Measurements from ENCODE around the gene OR8J3. TPM values are rescaled to one million over a fixed set of nuclear protein-coding genes. Genes with fewer than 3 reads are reported as not detected.

The OR8J3 gene
- total and polyA plus RNA-seq, 9 of the 15 experiments (the other 6 are each of a cell fraction or from before 2014, with no cell fraction given), result not detected

- TF ChIP-seq CTCFL (IDR thresholded peaks at IDR 0.05; ENCODE audit: borderline replicate concordance, insufficient read depth, low read depth, low read length, poor library complexity, severe bottlenecking), result no peak
- no peak for TF ChIP-seq BCLAF1 (IDR thresholded peaks at IDR 0.05; ENCODE audit: borderline replicate concordance in 1 of 2, control insufficient read depth in 1 of 2, low read depth in 2 of 2, low read length in 1 of 2)
Measured at GRCh38 chr11:56093008-56093407, 47.0 kb downstream of the OR8J3 start, which contains the start of gene OR8I2 (continued).

DNA sequence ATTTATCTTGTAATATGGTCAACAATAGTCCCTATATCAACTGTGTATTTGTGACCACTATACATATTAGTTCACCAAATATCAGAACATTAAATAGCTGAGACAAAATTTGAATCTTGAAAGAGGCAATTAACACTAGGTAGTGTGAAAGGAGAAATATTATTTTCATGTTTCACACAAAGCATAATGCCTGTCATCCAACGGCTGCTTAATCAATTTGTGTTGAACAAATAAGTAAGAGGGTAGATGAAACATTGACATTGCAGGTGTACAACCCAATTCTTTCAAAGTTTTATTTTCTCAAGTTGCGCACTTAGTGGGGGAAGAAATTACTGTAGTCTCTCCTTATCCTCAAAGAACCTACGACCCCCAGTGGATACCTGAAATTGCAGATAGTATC lies 50.3 kb downstream of the OR8J3 start:
- ChIA-PET POLR2A (no interaction called here), CTCF (ENCODE audit: low intra/inter-chr PET ratio) (interaction anchor here (0.6 kb wide), 1 partner anchor 598 kb away, joined by 3 read pairs; no protein-coding TSS in a partner anchor)
- Histone ChIP-seq H3K79me2 (ENCODE audit: control insufficient read depth, insufficient read depth, low read length) (no peaks in the 10 kb centered on the region), H3K27me3 (ENCODE audit: control insufficient read depth in 2 of 2, insufficient read depth in 2 of 2, low read length in 2 of 2) (no peaks in the 10 kb centered on the region), H3K4me2 (ENCODE audit: insufficient read depth, low read length) (no peak overlapping the region), H3K36me3 (ENCODE audit: control insufficient read depth, insufficient read depth, low read length) (no peaks in the 10 kb centered on the region), H3K4me1 (replicated peaks in 1 of 2; ENCODE audit: control insufficient read depth in 2 of 2, insufficient read depth in 2 of 2, low read length in 2 of 2) (no peaks in the 10 kb centered on the region), H2AFZ (ENCODE audit: low read depth, low read length) (no peak overlapping the region), H3K4me3 (no peak overlapping the region), H4K20me1 (replicated peaks; ENCODE audit: control insufficient read depth, insufficient read depth, low read length) (no peaks in the 10 kb centered on the region), H3K9ac (ENCODE audit: insufficient read depth in 1 of 2, low read depth in 2 of 2, low read length in 2 of 2) (no peak overlapping the region), H3K27ac (ENCODE audit: extremely low read depth, low read depth, low read length) (no peak overlapping the region), H3K9me1 (ENCODE audit: control insufficient read depth, insufficient read depth, low read length) (no peaks in the 10 kb centered on the region), H3K9me3 (replicated peaks; ENCODE audit: control insufficient read depth, insufficient read depth, low read depth, low read length) (no peaks in the 10 kb centered on the region)
- FAIRE-seq (no peak), DNase-seq (ENCODE audit: extremely low read depth in 1 of 4, low spot score in 3 of 4) (no peak), ATAC-seq (no peak)
- TF ChIP-seq ZNF253 (CRISPR knock-in tag; conservative IDR thresholded peaks at IDR 0.05) (no peak), RAD21 (CRISPR knock-in tag; conservative IDR thresholded peaks at IDR 0.05 in 1 of 2, IDR thresholded peaks at IDR 0.05 in 1 of 2) (peak in 1 of 2 experiments; percentile 12; a peak in 1 of 4 replicates)
- 0% methylated on average over 3 of the region's 3 CpGs for WGBS (ENCODE audit: insufficient coverage, low coverage, missing lambda C conversion rate)
- in situ Hi-C loops (cut with MboI), result no loop called here
- BruUV-seq (replicated peaks), result no TSS peak
- intact Hi-C loops (cut with micrococcal nuclease), result no loop called here

Small RNAs within 50 kb of the gene (small RNA-seq; reads per million reads assigned to genes)
- not detected for gene OR8I4P

Other genes starting within 250 kb of the OR8J3 start
Only the 7 nearest of the 18 such genes appear.
- not detected in 2 replicates for gene OR8I2, start 46.9 kb downstream of the OR8J3 start, total RNA-seq (2014; rRNA removed)
- not detected in 2 replicates for gene OR8I2, start 46.9 kb downstream of the OR8J3 start, total RNA-seq (2014; rRNA removed; fragmentation: Illumina TruSeq; extraction: Trizol)
- not detected in 2 replicates for gene OR8I2, start 46.9 kb downstream of the OR8J3 start, total RNA-seq (2015; rRNA removed; fragmentation: Illumina TruSeq; extraction: Trizol)
- not detected in 2 replicates for gene OR8I2, start 46.9 kb downstream of the OR8J3 start, total RNA-seq (2021)
- gene OR8I2, start 46.9 kb downstream of the OR8J3 start, polyA plus RNA-seq (2011; rRNA removed), result not detected in 2 replicates
- gene OR8I2, start 46.9 kb downstream of the OR8J3 start, polyA plus RNA-seq (2014; fragmentation: Illumina TruSeq; extraction: Trizol), result not detected in 2 replicates
- not detected for gene OR8I2, start 46.9 kb downstream of the OR8J3 start, polyA plus RNA-seq (2014; fragmentation: Nextera tagmentation; extraction: Ambion mirVana)
- not detected in 2 replicates for gene OR8I2, start 46.9 kb downstream of the OR8J3 start, polyA plus RNA-seq (2014; rRNA removed)
- gene OR8H2, start 36.5 kb downstream of the OR8J3 start, total RNA-seq (2014; rRNA removed), result not detected in 2 replicates
- gene OR8H2, start 36.5 kb downstream of the OR8J3 start, total RNA-seq (2014; rRNA removed; fragmentation: Illumina TruSeq; extraction: Trizol), result not detected in 2 replicates
- not detected in 2 replicates for gene OR8H2, start 36.5 kb downstream of the OR8J3 start, total RNA-seq (2015; rRNA removed; fragmentation: Illumina TruSeq; extraction: Trizol)
- gene OR8H2, start 36.5 kb downstream of the OR8J3 start, total RNA-seq (2021), result not detected in 2 replicates
- gene OR8H2, start 36.5 kb downstream of the OR8J3 start, polyA plus RNA-seq (2011; rRNA removed), result not detected in 2 replicates
- not detected in 2 replicates for gene OR8H2, start 36.5 kb downstream of the OR8J3 start, polyA plus RNA-seq (2014; fragmentation: Illumina TruSeq; extraction: Trizol)
- gene OR8H2, start 36.5 kb downstream of the OR8J3 start, polyA plus RNA-seq (2014; fragmentation: Nextera tagmentation; extraction: Ambion mirVana), result not detected
- not detected in 2 replicates for gene OR8H2, start 36.5 kb downstream of the OR8J3 start, polyA plus RNA-seq (2014; rRNA removed)
- not detected in 2 replicates for gene OR8H3, start 17.8 kb downstream of the OR8J3 start, total RNA-seq (2014; rRNA removed)
- not detected in 2 replicates for gene OR8H3, start 17.8 kb downstream of the OR8J3 start, total RNA-seq (2014; rRNA removed; fragmentation: Illumina TruSeq; extraction: Trizol)
- gene OR8H3, start 17.8 kb downstream of the OR8J3 start, total RNA-seq (2015; rRNA removed; fragmentation: Illumina TruSeq; extraction: Trizol), result not detected in 2 replicates
- gene OR8H3, start 17.8 kb downstream of the OR8J3 start, total RNA-seq (2021), result not detected in 2 replicates
- gene OR8H3, start 17.8 kb downstream of the OR8J3 start, polyA plus RNA-seq (2011; rRNA removed), result not detected in 2 replicates
- gene OR8H3, start 17.8 kb downstream of the OR8J3 start, polyA plus RNA-seq (2014; fragmentation: Illumina TruSeq; extraction: Trizol), result not detected in 2 replicates
- not detected for gene OR8H3, start 17.8 kb downstream of the OR8J3 start, polyA plus RNA-seq (2014; fragmentation: Nextera tagmentation; extraction: Ambion mirVana)
- not detected in 2 replicates for gene OR8H3, start 17.8 kb downstream of the OR8J3 start, polyA plus RNA-seq (2014; rRNA removed)
- not detected in 2 replicates for gene OR8K5, start 20.1 kb upstream of the OR8J3 start, total RNA-seq (2014; rRNA removed)
- gene OR8K5, start 20.1 kb upstream of the OR8J3 start, total RNA-seq (2014; rRNA removed; fragmentation: Illumina TruSeq; extraction: Trizol), result not detected in 2 replicates
- not detected in 2 replicates for gene OR8K5, start 20.1 kb upstream of the OR8J3 start, total RNA-seq (2015; rRNA removed; fragmentation: Illumina TruSeq; extraction: Trizol)
- gene OR8K5, start 20.1 kb upstream of the OR8J3 start, total RNA-seq (2021), result not detected in 2 replicates
- gene OR8K5, start 20.1 kb upstream of the OR8J3 start, polyA plus RNA-seq (2011; rRNA removed), result not detected in 2 replicates
- gene OR8K5, start 20.1 kb upstream of the OR8J3 start, polyA plus RNA-seq (2014; fragmentation: Illumina TruSeq; extraction: Trizol), result not detected in 2 replicates
- not detected for gene OR8K5, start 20.1 kb upstream of the OR8J3 start, polyA plus RNA-seq (2014; fragmentation: Nextera tagmentation; extraction: Ambion mirVana)
- not detected in 2 replicates for gene OR8K5, start 20.1 kb upstream of the OR8J3 start, polyA plus RNA-seq (2014; rRNA removed)
- gene OR5J2, start 36.4 kb upstream of the OR8J3 start, total RNA-seq (2014; rRNA removed), result not detected in 2 replicates
- not detected in 2 replicates for gene OR5J2, start 36.4 kb upstream of the OR8J3 start, total RNA-seq (2014; rRNA removed; fragmentation: Illumina TruSeq; extraction: Trizol)
- not detected in 2 replicates for gene OR5J2, start 36.4 kb upstream of the OR8J3 start, total RNA-seq (2015; rRNA removed; fragmentation: Illumina TruSeq; extraction: Trizol)
- gene OR5J2, start 36.4 kb upstream of the OR8J3 start, total RNA-seq (2021), result not detected in 2 replicates
- not detected in 2 replicates for gene OR5J2, start 36.4 kb upstream of the OR8J3 start, polyA plus RNA-seq (2011; rRNA removed)
- not detected in 2 replicates for gene OR5J2, start 36.4 kb upstream of the OR8J3 start, polyA plus RNA-seq (2014; fragmentation: Illumina TruSeq; extraction: Trizol)
- gene OR5J2, start 36.4 kb upstream of the OR8J3 start, polyA plus RNA-seq (2014; fragmentation: Nextera tagmentation; extraction: Ambion mirVana), result not detected
- gene OR5J2, start 36.4 kb upstream of the OR8J3 start, polyA plus RNA-seq (2014; rRNA removed), result not detected in 2 replicates
- gene OR5T2, start 94.1 kb upstream of the OR8J3 start, total RNA-seq (2014; rRNA removed), result not detected in 2 replicates
- gene OR5T2, start 94.1 kb upstream of the OR8J3 start, total RNA-seq (2014; rRNA removed; fragmentation: Illumina TruSeq; extraction: Trizol), result not detected in 2 replicates
- gene OR5T2, start 94.1 kb upstream of the OR8J3 start, total RNA-seq (2015; rRNA removed; fragmentation: Illumina TruSeq; extraction: Trizol), result not detected in 2 replicates
- not detected in 2 replicates for gene OR5T2, start 94.1 kb upstream of the OR8J3 start, total RNA-seq (2021)
- not detected in 2 replicates for gene OR5T2, start 94.1 kb upstream of the OR8J3 start, polyA plus RNA-seq (2011; rRNA removed)
- gene OR5T2, start 94.1 kb upstream of the OR8J3 start, polyA plus RNA-seq (2014; fragmentation: Illumina TruSeq; extraction: Trizol), result not detected in 2 replicates
- not detected for gene OR5T2, start 94.1 kb upstream of the OR8J3 start, polyA plus RNA-seq (2014; fragmentation: Nextera tagmentation; extraction: Ambion mirVana)
- gene OR5T2, start 94.1 kb upstream of the OR8J3 start, polyA plus RNA-seq (2014; rRNA removed), result not detected in 2 replicates
- gene OR5T3, start 112.1 kb upstream of the OR8J3 start, total RNA-seq (2014; rRNA removed), result not detected in 2 replicates
- not detected in 2 replicates for gene OR5T3, start 112.1 kb upstream of the OR8J3 start, total RNA-seq (2014; rRNA removed; fragmentation: Illumina TruSeq; extraction: Trizol)
- not detected in 2 replicates for gene OR5T3, start 112.1 kb upstream of the OR8J3 start, total RNA-seq (2015; rRNA removed; fragmentation: Illumina TruSeq; extraction: Trizol)
- not detected in 2 replicates for gene OR5T3, start 112.1 kb upstream of the OR8J3 start, total RNA-seq (2021)
- not detected in 2 replicates for gene OR5T3, start 112.1 kb upstream of the OR8J3 start, polyA plus RNA-seq (2011; rRNA removed)
- gene OR5T3, start 112.1 kb upstream of the OR8J3 start, polyA plus RNA-seq (2014; fragmentation: Illumina TruSeq; extraction: Trizol), result not detected in 2 replicates
- not detected for gene OR5T3, start 112.1 kb upstream of the OR8J3 start, polyA plus RNA-seq (2014; fragmentation: Nextera tagmentation; extraction: Ambion mirVana)
- gene OR5T3, start 112.1 kb upstream of the OR8J3 start, polyA plus RNA-seq (2014; rRNA removed), result not detected in 2 replicates

All from K562 (cell line).